ENCODE results near the gene ZNF74. TPM values are rescaled to one million over a fixed set of nuclear protein-coding genes. Genes with fewer than 3 reads are reported as not detected.

ZNF74 gene
- total RNA-seq, 1 donor from 2014 or later, result 10.7 TPM

GRCh38 chr22:20428496-20429253 is 34.7 kb downstream of the ZNF74 start:
- intact Hi-C loops (cut with DNase I), result no loop called here
- peaks cover 22% of the 10 kb centered on the region for H3K4me1 ChIP-seq

GRCh38 chr22:20429254-20430100 is 35.5 kb downstream of the ZNF74 start:
- Histone ChIP-seq H3K9me3 (no peaks in the 10 kb centered on the region), H3K4me1 (peaks cover 22% of the 10 kb centered on the region), H3K27me3 (peaks cover 8% of the 10 kb centered on the region), H3K27ac (no peak overlapping the region), H3K4me3 (peak overlapping the region; percentile 43), H3K36me3 (peaks cover 4% of the 10 kb centered on the region)
- ATAC-seq (peak; percentile 68), DNase-seq (peak; percentile 86)
- intact Hi-C loops (cut with DNase I), result no loop called here
- TF ChIP-seq, protein P1, sequence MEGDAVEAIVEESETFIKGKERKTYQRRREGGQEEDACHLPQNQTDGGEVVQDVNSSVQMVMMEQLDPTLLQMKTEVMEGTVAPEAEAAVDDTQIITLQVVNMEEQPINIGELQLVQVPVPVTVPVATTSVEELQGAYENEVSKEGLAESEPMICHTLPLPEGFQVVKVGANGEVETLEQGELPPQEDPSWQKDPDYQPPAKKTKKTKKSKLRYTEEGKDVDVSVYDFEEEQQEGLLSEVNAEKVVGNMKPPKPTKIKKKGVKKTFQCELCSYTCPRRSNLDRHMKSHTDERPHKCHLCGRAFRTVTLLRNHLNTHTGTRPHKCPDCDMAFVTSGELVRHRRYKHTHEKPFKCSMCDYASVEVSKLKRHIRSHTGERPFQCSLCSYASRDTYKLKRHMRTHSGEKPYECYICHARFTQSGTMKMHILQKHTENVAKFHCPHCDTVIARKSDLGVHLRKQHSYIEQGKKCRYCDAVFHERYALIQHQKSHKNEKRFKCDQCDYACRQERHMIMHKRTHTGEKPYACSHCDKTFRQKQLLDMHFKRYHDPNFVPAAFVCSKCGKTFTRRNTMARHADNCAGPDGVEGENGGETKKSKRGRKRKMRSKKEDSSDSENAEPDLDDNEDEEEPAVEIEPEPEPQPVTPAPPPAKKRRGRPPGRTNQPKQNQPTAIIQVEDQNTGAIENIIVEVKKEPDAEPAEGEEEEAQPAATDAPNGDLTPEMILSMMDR (IDR thresholded peaks at IDR 0.05), result no peak

More at GRCh38 chr22:20428496-20429253, 34.7 kb downstream of the ZNF74 start:
- Histone ChIP-seq H3K36me3 (peaks cover 4% of the 10 kb centered on the region), H3K27me3 (peaks cover 8% of the 10 kb centered on the region), H3K9me3 (no peaks in the 10 kb centered on the region), H3K4me3 (peak overlapping the region; percentile 43), H3K27ac (no peak overlapping the region)
- no peak for ATAC-seq
- TF ChIP-seq, protein P1 (IDR thresholded peaks at IDR 0.05), result no peak
- DNase-seq, result no peak

GRCh38 chr22:20430101-20430719 is 36.3 kb downstream of the ZNF74 start:
- peaks cover 4% of the 10 kb centered on the region for H3K36me3 ChIP-seq
- peaks cover 23% of the 10 kb centered on the region for H3K4me1 ChIP-seq
- intact Hi-C loops (cut with DNase I), result no loop called here
- H3K9me3 ChIP-seq, result no peaks in the 10 kb centered on the region
- ATAC-seq (no peak), DNase-seq (peak; percentile 61)
- TF ChIP-seq, protein P1 (IDR thresholded peaks at IDR 0.05), result no peak
- peak overlapping the region; percentile 39 for H3K4me3 ChIP-seq
- H3K27ac ChIP-seq, result no peak overlapping the region
- peaks cover 10% of the 10 kb centered on the region for H3K27me3 ChIP-seq

DNA sequence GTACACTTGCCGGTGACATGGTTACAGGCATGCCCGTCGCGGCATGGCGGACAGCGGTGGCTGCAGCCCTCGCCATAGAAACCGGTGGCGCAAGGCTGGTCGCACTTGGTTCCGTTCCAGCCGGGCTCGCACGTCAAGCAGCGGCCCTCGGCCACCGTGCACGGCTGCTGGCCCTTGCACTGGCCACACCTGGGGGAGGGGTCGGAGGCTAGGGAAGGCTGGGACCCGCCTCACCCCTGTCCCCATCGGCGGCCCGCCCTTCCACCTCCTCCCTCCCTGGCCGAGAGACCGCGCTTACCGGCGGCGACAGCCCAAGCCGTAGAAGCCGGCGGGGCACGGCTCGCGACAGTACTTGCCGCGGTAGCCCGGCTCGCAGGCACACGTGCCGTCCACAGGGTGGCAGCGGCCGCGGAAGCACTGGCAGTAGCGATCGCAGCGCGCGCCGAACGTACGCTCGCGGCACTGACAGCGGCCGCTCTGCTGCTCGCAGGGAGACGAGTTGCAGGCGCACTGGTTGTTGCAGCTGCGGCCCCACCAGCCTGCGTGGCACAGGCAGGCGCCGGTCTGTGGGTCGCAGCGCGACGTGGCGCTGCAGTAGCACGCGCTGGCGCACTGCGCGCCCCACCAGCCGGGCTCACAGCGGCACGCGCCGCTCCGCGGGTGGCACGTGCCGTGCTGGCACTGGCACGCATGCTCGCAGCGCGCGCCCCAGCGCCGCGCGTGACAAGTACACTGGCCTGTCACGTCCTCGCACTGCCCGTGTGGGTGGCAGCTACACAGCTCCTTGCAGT is 37.0 kb downstream of the ZNF74 start:
- H3K9me3 ChIP-seq, result no peaks in the 10 kb centered on the region
- TF ChIP-seq, protein P1 (IDR thresholded peaks at IDR 0.05), result peak; percentile 20
- peaks cover 25% of the 10 kb centered on the region for H3K4me1 ChIP-seq
- peaks cover 15% of the 10 kb centered on the region for H3K27me3 ChIP-seq
- H3K4me3 ChIP-seq, result peak overlapping the region; percentile 39
- peaks cover 4% of the 10 kb centered on the region for H3K36me3 ChIP-seq
- intact Hi-C loops (cut with DNase I), result no loop called here
- DNase-seq (peak; percentile 80), ATAC-seq (peak; percentile 71)
- no peak overlapping the region for H3K27ac ChIP-seq

Data from upper lobe of right lung (tissue), 1 donor.